Stomach (tissue), 9 donors: ENCODE results near the gene HSPBP1. TPM values are rescaled to one million over a fixed set of nuclear protein-coding genes. Genes with fewer than 3 reads are reported as not detected.
A peak's percentile ranks its signal among the peaks of the same experiment; 100 is the strongest.

Experiments used
- DNase-seq, 2 donors: peaks; one replicate each; pipeline versions ENCODE4 v3.0.0 to v3.0.0-alpha.2; 2013 to 2019
- H3K27ac ChIP-seq, 5 donors: fragments of 200-600 bp in 4 of 5; sonication (generic) in 4 of 5; one replicate each; pipeline ENCODE4 v1.5.1; 2013 to 2019; ENCODE audit warnings: mild to moderate bottlenecking in 1 of 5, moderate library complexity in 1 of 5
- H3K27me3 ChIP-seq, 3 donors: fragments of 200-600 bp; sonication (generic); one replicate each; pipeline ENCODE4 v1.5.1; 2017 to 2019; ENCODE audit warnings: mixed run types in 1 of 3
- H3K36me3 ChIP-seq, 4 donors: fragments of 200-600 bp; sonication (generic); 1 replicate in 3 of 4; 2 replicates in 1 of 4; pipeline ENCODE4 v1.5.1; 2016 to 2019
- H3K4me1 ChIP-seq, 4 donors: fragments of 200-600 bp; sonication (generic); one replicate each; pipeline ENCODE4 v1.5.1; 2016 to 2019
- H3K4me3 ChIP-seq, 4 donors: fragments of 200-600 bp; sonication (generic) in 3 of 4; one replicate each; pipeline ENCODE4 v1.5.1; 2016 to 2019; ENCODE audit warnings: mild to moderate bottlenecking in 1 of 4
- H3K9me3 ChIP-seq, 4 donors: fragments of 200-600 bp; sonication (generic); one replicate each; pipeline ENCODE4 v1.5.1; 2016 to 2019
- EP300 ChIP-seq: sonication (generic); formaldehyde crosslinking; IDR thresholded peaks from one replicate; pipeline ENCODE4 v1.6.1; 2017; ENCODE audit warnings: antibody characterized with exemption
- POLR2A ChIP-seq, 4 donors: fragments of 450-650 bp; IDR thresholded peaks; one replicate each; pipeline ENCODE4 v1.6.1; 2016; ENCODE audit warnings: antibody characterized with exemption in 4 of 4, control low read depth in 2 of 4, mild to moderate bottlenecking in 1 of 4, moderate library complexity in 1 of 4
- POLR2AphosphoS5 ChIP-seq, 3 donors: sonication (generic); formaldehyde crosslinking; IDR thresholded peaks; one replicate each; pipeline ENCODE4 v1.6.1; 2016; ENCODE audit warnings: antibody characterized with exemption in 3 of 3
- WGBS, 5 donors: extraction: QIAGEN DNeasy Blood & Tissue Kit in 3 of 5; methylation state at CpG; one replicate each; pipeline versions ENCODE4 v1.1.5 to v1.1.7; 2013 to 2018; 5-methylcytosine and 5-hydroxymethylcytosine counted together
- intact Hi-C: fragments of 100-400 bp; cut with DNase I; formaldehyde crosslinking; loops from one replicate; pipeline ENCODE4 v1.15.1; 2023; ENCODE audit warnings: low total_unique reads
- polyA plus RNA-seq, 3 donors: library from polyadenylated mRNA; stranded (reverse); fragments of 200-250 nt; gene quantifications; one replicate each; pipeline ENCODE4 v1.2.3, GENCODE V29; 2013
- total RNA-seq, 5 donors: library from RNA; depleted of rRNA; stranded (reverse); fragments of >200 nt; gene quantifications; one replicate each; pipeline versions ENCODE4 v1.1.0 to v1.2.3, GENCODE V29; 2014 to 2016
- TF ChIP-seq, protein P1 (sequence below), 7 experiments: fragments of 450-650 bp in 4 of 7; fragments of 200-600 bp in 3 of 7; sonication (generic) in 3 of 7; IDR thresholded peaks; one replicate each; pipeline ENCODE4 v1.5.1; 2016 to 2019; ENCODE audit warnings: antibody characterized with exemption in 7 of 7, control low read depth in 2 of 7, mild to moderate bottlenecking in 1 of 7
- donor health status: healthy with polysubstance abuse.
- donor health status: Bipolar disorder and iron deficiency.
- donor health status: healthy.

The HSPBP1 gene
- total and polyA plus RNA-seq, 8 donors: 5.3 to 69.2 (median 26.3) TPM

DNA sequence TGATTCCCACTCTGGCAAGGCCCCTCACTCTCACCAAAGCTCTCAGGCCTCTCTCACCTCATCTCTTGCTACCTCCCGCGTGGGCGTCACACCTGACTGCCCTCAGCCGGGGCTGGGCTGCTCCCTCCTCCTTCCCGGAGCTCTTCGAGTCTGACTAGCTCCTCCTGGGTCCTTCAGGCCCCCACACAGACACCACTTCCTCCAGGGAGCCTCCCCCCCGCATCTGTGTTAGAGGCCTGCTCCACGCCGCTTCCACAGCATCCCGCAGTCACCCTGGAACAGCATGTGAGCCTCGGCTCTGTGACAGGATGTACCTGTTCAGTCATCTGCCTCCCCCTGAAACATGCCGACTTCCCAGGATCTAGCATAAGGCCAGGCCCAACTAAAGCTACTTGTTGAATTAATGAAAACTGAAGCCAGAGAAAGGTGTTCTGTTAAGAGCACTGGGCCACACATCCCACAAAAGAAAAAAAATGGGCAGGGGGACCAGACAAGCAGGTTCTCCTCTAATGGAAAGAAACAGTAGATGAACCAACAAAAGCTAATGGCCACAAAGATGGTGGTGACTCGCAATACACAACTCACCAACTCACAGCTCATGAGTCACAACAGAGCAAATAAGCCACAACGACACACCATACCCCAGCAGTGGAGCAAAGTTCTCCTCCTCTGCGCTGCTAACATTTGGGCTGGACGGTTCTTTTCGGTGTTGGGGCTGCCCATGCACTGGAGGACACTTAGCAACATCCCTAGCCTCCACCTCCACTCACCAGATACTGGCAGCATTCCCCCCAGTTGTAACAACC lies 24.1 kb downstream of the HSPBP1 start:
- no peaks in the 10 kb centered on the region for H3K27me3 ChIP-seq
- H3K36me3 ChIP-seq: peaks cover 0 to 8% (median 3%) of the 10 kb centered on the region in 4 donors
- H3K4me3 ChIP-seq: peak overlapping the region; percentile 66 to 98 (median 93)
- TF ChIP-seq, protein P1, sequence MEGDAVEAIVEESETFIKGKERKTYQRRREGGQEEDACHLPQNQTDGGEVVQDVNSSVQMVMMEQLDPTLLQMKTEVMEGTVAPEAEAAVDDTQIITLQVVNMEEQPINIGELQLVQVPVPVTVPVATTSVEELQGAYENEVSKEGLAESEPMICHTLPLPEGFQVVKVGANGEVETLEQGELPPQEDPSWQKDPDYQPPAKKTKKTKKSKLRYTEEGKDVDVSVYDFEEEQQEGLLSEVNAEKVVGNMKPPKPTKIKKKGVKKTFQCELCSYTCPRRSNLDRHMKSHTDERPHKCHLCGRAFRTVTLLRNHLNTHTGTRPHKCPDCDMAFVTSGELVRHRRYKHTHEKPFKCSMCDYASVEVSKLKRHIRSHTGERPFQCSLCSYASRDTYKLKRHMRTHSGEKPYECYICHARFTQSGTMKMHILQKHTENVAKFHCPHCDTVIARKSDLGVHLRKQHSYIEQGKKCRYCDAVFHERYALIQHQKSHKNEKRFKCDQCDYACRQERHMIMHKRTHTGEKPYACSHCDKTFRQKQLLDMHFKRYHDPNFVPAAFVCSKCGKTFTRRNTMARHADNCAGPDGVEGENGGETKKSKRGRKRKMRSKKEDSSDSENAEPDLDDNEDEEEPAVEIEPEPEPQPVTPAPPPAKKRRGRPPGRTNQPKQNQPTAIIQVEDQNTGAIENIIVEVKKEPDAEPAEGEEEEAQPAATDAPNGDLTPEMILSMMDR (IDR thresholded peaks at IDR 0.05): no peak
- TF ChIP-seq POLR2AphosphoS5 (IDR thresholded peaks at IDR 0.05): peak in 2 of 3 donors; percentile 12 to 69
- no peak for TF ChIP-seq POLR2A (IDR thresholded peaks at IDR 0.05)
- TF ChIP-seq EP300: no peak
- no peaks in the 10 kb centered on the region for H3K9me3 ChIP-seq
- peak overlapping the region; percentile 16 to 93 (median 74) for H3K27ac ChIP-seq
- intact Hi-C loops: no loop called here
- H3K4me1 ChIP-seq: peaks cover 65 to 81% (median 79%) of the 10 kb centered on the region in 4 donors
- DNase-seq: peak; percentile 33 to 46
- WGBS, 5 donors: 42 to 53% (median 44%) methylated on average over 17 of the region's 17 CpGs

DNA sequence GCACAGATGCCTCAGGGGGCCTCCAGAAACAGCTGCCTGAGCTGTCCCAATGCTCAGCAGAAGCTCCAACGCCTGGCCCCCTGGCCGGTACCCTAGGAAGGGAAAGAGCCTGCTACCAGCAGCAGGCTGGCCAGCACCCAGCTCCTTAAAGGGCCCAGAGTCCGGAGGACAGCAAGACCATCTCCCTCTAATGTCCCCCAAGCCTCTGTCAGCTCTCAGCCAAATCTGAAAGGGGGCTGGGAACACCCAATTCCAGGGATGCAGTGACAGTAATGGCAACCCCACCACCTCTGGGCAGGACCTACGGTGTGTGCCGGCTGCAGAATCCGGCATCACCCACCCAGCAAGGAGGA lies 25.3 kb downstream of the HSPBP1 start:
- TF ChIP-seq POLR2AphosphoS5 (IDR thresholded peaks at IDR 0.05) (no peak), EP300 (no peak), POLR2A (IDR thresholded peaks at IDR 0.05) (no peak)
- TF ChIP-seq, protein P1 (IDR thresholded peaks at IDR 0.05): no peak
- intact Hi-C loops: no loop called here
- Histone ChIP-seq H3K4me1 (peaks cover 60 to 87% (median 86%) of the 10 kb centered on the region in 4 donors), H3K27me3 (no peaks in the 10 kb centered on the region), H3K27ac (peak overlapping the region; percentile 7 to 93 (median 74)), H3K9me3 (no peaks in the 10 kb centered on the region), H3K36me3 (peaks cover 0 to 16% (median 11%) of the 10 kb centered on the region in 4 donors), H3K4me3 (peak overlapping the region; percentile 20 to 90 (median 49))
- 52 to 74% (median 68%) methylated on average over 4 to 6 of the region's 6 CpGs for WGBS, 5 donors
- no peak for DNase-seq

DNA sequence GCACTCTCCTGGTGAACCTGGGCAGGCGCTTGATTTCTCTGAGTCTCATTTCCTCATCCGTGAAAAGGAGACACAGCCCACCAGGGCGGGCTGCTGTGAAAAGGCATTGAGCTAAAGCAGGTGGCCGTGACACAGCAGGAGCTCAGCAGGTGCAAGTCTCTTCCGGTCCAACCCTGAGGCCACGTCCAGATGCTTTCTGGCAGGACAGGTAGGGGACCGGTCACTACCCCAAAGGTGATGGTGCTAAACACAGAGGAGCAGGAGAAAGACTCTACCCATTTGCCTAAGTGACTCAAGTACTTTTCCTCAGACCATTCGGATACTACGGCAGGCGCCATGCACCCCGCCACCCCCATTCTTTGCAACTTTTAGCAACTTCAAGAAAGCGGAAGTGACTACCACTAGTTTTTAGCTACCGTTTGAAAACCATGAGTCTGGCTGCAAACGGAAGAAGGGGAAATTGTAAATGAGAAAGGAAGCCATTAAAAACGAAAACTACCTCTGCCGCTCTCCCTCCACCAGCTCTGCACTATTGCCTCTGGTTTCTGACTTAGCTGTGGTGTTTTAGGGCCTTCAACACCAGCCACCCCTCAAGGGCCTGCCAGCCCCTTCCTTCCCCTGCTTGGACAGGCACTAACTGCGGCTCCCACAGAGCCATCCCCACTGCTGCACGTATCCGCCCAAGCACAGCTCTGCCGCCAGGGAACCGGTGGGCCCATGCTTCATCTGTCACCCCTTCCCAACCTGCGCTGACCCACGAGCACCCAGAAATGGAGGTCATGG lies 25.9 kb downstream of the HSPBP1 start:
- WGBS, 5 donors: 58 to 70% (median 69%) methylated on average over 23 of the region's 23 CpGs
- H3K9me3 ChIP-seq: no peaks in the 10 kb centered on the region
- TF ChIP-seq, protein P1 (IDR thresholded peaks at IDR 0.05): no peak
- TF ChIP-seq EP300 (no peak), POLR2A (IDR thresholded peaks at IDR 0.05) (no peak), POLR2AphosphoS5 (IDR thresholded peaks at IDR 0.05) (no peak)
- H3K27ac ChIP-seq: peak overlapping the region; percentile 22 to 93 (median 74)
- intact Hi-C loops: no loop called here
- H3K4me3 ChIP-seq: peak overlapping the region; percentile 20 to 90 (median 49)
- no peaks in the 10 kb centered on the region for H3K27me3 ChIP-seq
- DNase-seq: peak; percentile 45 to 60
- peaks cover 63 to 89% (median 88%) of the 10 kb centered on the region in 4 donors for H3K4me1 ChIP-seq
- peaks cover 0 to 17% (median 11%) of the 10 kb centered on the region in 4 donors for H3K36me3 ChIP-seq
